Mesenchymal stem cell (in vitro differentiated cells and primary cell): ENCODE results near the gene SLC39A1.

Experiments
- DNase-seq: peaks from one replicate; pipeline ENCODE4 v3.0.0-alpha.2; 2013
- H2AFZ ChIP-seq: one replicate; pipeline ENCODE4 v1.6.1; 2013; ENCODE audit warnings: low read depth, mild to moderate bottlenecking, control low read depth, inconsistent platforms, low read length, moderate library complexity
- H2AK5ac ChIP-seq: 2 replicates; pipeline ENCODE4 v1.6.1; 2013; ENCODE audit warnings: low read length, moderate library complexity, mild to moderate bottlenecking, inconsistent platforms; ENCODE audit not compliant: severe bottlenecking
- H2BK120ac ChIP-seq: one replicate; pipeline ENCODE4 v1.6.1; 2013; ENCODE audit warnings: low read depth, mild to moderate bottlenecking, inconsistent platforms, low read length, moderate library complexity
- H2BK12ac ChIP-seq, 2 experiments: one replicate each; pipeline ENCODE4 v1.6.1; 2013; ENCODE audit warnings: inconsistent platforms in 2 of 2, low read length in 2 of 2, mild to moderate bottlenecking in 2 of 2, moderate library complexity in 2 of 2, control low read depth in 1 of 2
- H2BK15ac ChIP-seq: one replicate; pipeline ENCODE4 v1.6.1; 2013; ENCODE audit warnings: mild to moderate bottlenecking, low read depth, inconsistent platforms; ENCODE audit not compliant: poor library complexity, severe bottlenecking
- H2BK5ac ChIP-seq: 2 replicates; pipeline ENCODE4 v1.6.1; 2013; ENCODE audit warnings: low read depth, mild to moderate bottlenecking, low read length, control low read depth, inconsistent platforms; ENCODE audit not compliant: poor library complexity, severe bottlenecking
- H3K14ac ChIP-seq, 2 experiments: one replicate each; pipeline ENCODE4 v1.6.1; 2013; ENCODE audit warnings: inconsistent platforms in 2 of 2, low read length in 2 of 2, control low read depth in 1 of 2, mild to moderate bottlenecking in 1 of 2, moderate library complexity in 1 of 2
- H3K18ac ChIP-seq, 2 experiments: one replicate each; pipeline ENCODE4 v1.6.1; 2013; ENCODE audit warnings: inconsistent platforms in 2 of 2, low read length in 2 of 2, control low read depth in 1 of 2, low read depth in 1 of 2, mild to moderate bottlenecking in 1 of 2
- H3K23ac ChIP-seq, 2 experiments: one replicate each; pipeline ENCODE4 v1.6.1; 2013; ENCODE audit warnings: inconsistent platforms in 2 of 2, low read length in 2 of 2, mild to moderate bottlenecking in 2 of 2, moderate library complexity in 2 of 2, control low read depth in 1 of 2
- H3K27ac ChIP-seq: 2 replicates; pipeline ENCODE4 v1.5.1; 2013; ENCODE audit warnings: mild to moderate bottlenecking, moderate library complexity, low read length, control low read depth, inconsistent platforms; ENCODE audit not compliant: poor library complexity, severe bottlenecking
- H3K27me3 ChIP-seq, 2 experiments: 2 replicates each; pipeline versions ENCODE4 v1.6.1 to v1.7.0; 2013; ENCODE audit warnings: low read length in 2 of 2, mild to moderate bottlenecking in 2 of 2, moderate library complexity in 2 of 2, control low read depth in 1 of 2, inconsistent platforms in 1 of 2; ENCODE audit not compliant: control insufficient read depth in 1 of 2, insufficient read depth in 1 of 2
- H3K36me3 ChIP-seq, 2 experiments: 2 replicates each; pipeline versions ENCODE4 v1.6.1 to v1.7.0; 2013; ENCODE audit warnings: low read length in 2 of 2, control low read depth in 1 of 2, inconsistent platforms in 1 of 2, low read depth in 1 of 2, mild to moderate bottlenecking in 1 of 2; ENCODE audit not compliant: insufficient read depth in 2 of 2, control insufficient read depth in 1 of 2
- H3K4ac ChIP-seq, 2 experiments: one replicate each; pipeline ENCODE4 v1.6.1; 2013; ENCODE audit warnings: inconsistent platforms in 2 of 2, low read length in 2 of 2, mild to moderate bottlenecking in 2 of 2, moderate library complexity in 2 of 2, control low read depth in 1 of 2, low read depth in 1 of 2
- H3K4me1 ChIP-seq: 2 replicates; pipeline ENCODE4 v1.6.1; 2013; ENCODE audit warnings: low read depth, low read length, control low read depth; ENCODE audit not compliant: control insufficient read depth, insufficient read depth
- H3K4me2 ChIP-seq: 2 replicates; pipeline ENCODE4 v1.6.1; 2013; ENCODE audit warnings: low read length, mild to moderate bottlenecking, inconsistent platforms; ENCODE audit not compliant: poor library complexity, severe bottlenecking
- H3K4me3 ChIP-seq, 2 experiments: 2 replicates each; pipeline versions ENCODE4 v1.5.1 to v1.7.0; 2013; ENCODE audit warnings: low read length in 2 of 2, mild to moderate bottlenecking in 2 of 2, control low read depth in 1 of 2, low read depth in 1 of 2; ENCODE audit not compliant: insufficient read depth in 1 of 2
- H3K79me1 ChIP-seq: replicated peaks from 2 replicates; pipeline ENCODE4 v1.6.1; 2013; ENCODE audit warnings: mild to moderate bottlenecking, control low read depth, low read length, inconsistent platforms; ENCODE audit not compliant: poor library complexity, severe bottlenecking
- H3K9ac ChIP-seq: 2 replicates; pipeline ENCODE4 v1.7.0; 2013; ENCODE audit warnings: mild to moderate bottlenecking, low read length, moderate library complexity
- H3K9me3 ChIP-seq: 2 replicates; pipeline ENCODE4 v1.7.0; 2013; ENCODE audit warnings: mild to moderate bottlenecking, low read length; ENCODE audit not compliant: control insufficient read depth
- H4K8ac ChIP-seq: one replicate; pipeline ENCODE4 v1.6.1; 2013; ENCODE audit warnings: inconsistent platforms, mild to moderate bottlenecking, low read length, moderate library complexity
- H4K91ac ChIP-seq: one replicate; pipeline ENCODE4 v1.6.1; 2013; ENCODE audit warnings: mild to moderate bottlenecking, low read length, inconsistent platforms
- WGBS: methylation state at CpG from one replicate; pipeline ENCODE4 v1.1.7; 2013; ENCODE audit warnings: mixed read lengths; 5-methylcytosine and 5-hydroxymethylcytosine counted together

SLC39A1 gene

GRCh38 chr1:153945131-153945794 lies 18.1 kb downstream of the SLC39A1 start:
- peak overlapping the region; percentile 87 to 94 for H3K4me3 ChIP-seq
- peak overlapping the region; percentile 37 to 98 for H3K18ac ChIP-seq
- H3K4ac ChIP-seq: peak overlapping the region; percentile 1 to 92
- peak overlapping the region; percentile 30 for H2BK15ac ChIP-seq
- WGBS: 59% methylated on average over 12 of the region's 12 CpGs
- peaks cover 12% of the 10 kb centered on the region for H3K4me1 ChIP-seq
- no peak overlapping the region for H2AK5ac ChIP-seq
- peaks cover 46% of the 10 kb centered on the region for H3K79me1 ChIP-seq
- H4K91ac ChIP-seq: peak overlapping the region; percentile 84
- H3K14ac ChIP-seq: peak overlapping the region in 1 of 2 experiments; percentile 74
- peak overlapping the region; percentile 83 for H4K8ac ChIP-seq
- DNase-seq: peak; percentile 73
- H3K23ac ChIP-seq: peak overlapping the region in 1 of 2 experiments; percentile 57
- peak overlapping the region; percentile 96 for H3K9ac ChIP-seq
- no peaks in the 10 kb centered on the region for H3K27me3 ChIP-seq
- peak overlapping the region in 1 of 2 experiments; percentile 59 for H2BK12ac ChIP-seq
- H3K27ac ChIP-seq: no peak overlapping the region
- no peak overlapping the region for H2AFZ ChIP-seq
- H3K4me2 ChIP-seq: peak overlapping the region; percentile 83
- no peak overlapping the region for H2BK5ac ChIP-seq
- no peaks in the 10 kb centered on the region for H3K9me3 ChIP-seq
- peak overlapping the region; percentile 12 for H2BK120ac ChIP-seq
- peaks cover 61 to 63% of the 10 kb centered on the region in 2 experiments for H3K36me3 ChIP-seq

- Histone ChIP-seq H2BK5ac (no peak overlapping the region), H3K9me3 (no peaks in the 10 kb centered on the region), H3K36me3 (peaks cover 63 to 66% of the 10 kb centered on the region in 2 experiments), H3K9ac (peak overlapping the region; percentile 96), H3K27ac (no peak overlapping the region), H3K4ac (peak overlapping the region in 1 of 2 experiments; percentile 1), H3K23ac (no peak overlapping the region), H3K14ac (no peak overlapping the region), H3K4me2 (peak overlapping the region; percentile 83), H2AFZ (no peak overlapping the region), H3K18ac (peak overlapping the region in 1 of 2 experiments; percentile 98), H3K4me1 (peaks cover 12% of the 10 kb centered on the region), H3K79me1 (peaks cover 47% of the 10 kb centered on the region), H2BK120ac (no peak overlapping the region), H4K91ac (no peak overlapping the region), H2BK12ac (peak overlapping the region in 1 of 2 experiments; percentile 59), H3K27me3 (no peaks in the 10 kb centered on the region), H2BK15ac (no peak overlapping the region), H3K4me3 (peak overlapping the region in 1 of 2 experiments; percentile 94), H4K8ac (peak overlapping the region; percentile 1), H2AK5ac (no peak overlapping the region)
- DNase-seq: no peak
- WGBS: 93% methylated on average over 3 of the region's 3 CpGs
Measured at GRCh38 chr1:153944827-153945117, 18.6 kb downstream of the SLC39A1 start.

- Histone ChIP-seq H3K27me3 (no peaks in the 10 kb centered on the region), H2AFZ (no peak overlapping the region), H3K23ac (no peak overlapping the region), H3K36me3 (peaks cover 65 to 68% of the 10 kb centered on the region in 2 experiments), H2BK5ac (no peak overlapping the region), H3K79me1 (peaks cover 47% of the 10 kb centered on the region), H3K9ac (peak overlapping the region; percentile 96), H3K4me2 (no peak overlapping the region), H2BK12ac (no peak overlapping the region), H3K4me3 (peak overlapping the region in 1 of 2 experiments; percentile 9), H3K18ac (no peak overlapping the region), H3K14ac (no peak overlapping the region), H2BK120ac (no peak overlapping the region), H3K4me1 (peaks cover 12% of the 10 kb centered on the region), H3K4ac (no peak overlapping the region), H3K9me3 (no peaks in the 10 kb centered on the region), H2BK15ac (peak overlapping the region; percentile 86), H4K8ac (no peak overlapping the region), H4K91ac (peak overlapping the region; percentile 20), H3K27ac (no peak overlapping the region), H2AK5ac (no peak overlapping the region)
- DNase-seq: peak; percentile 20
- 95% methylated on average over 14 of the region's 15 CpGs for WGBS
Measured at GRCh38 chr1:153944005-153944826, 19.1 kb downstream of the SLC39A1 start.
